HCT116 (cell line): ENCODE results near the gene ZNF554. TPM values are rescaled to one million over a fixed set of nuclear protein-coding genes. Genes with fewer than 3 reads are reported as not detected.

ENCODE experiments used
- ATAC-seq: fragments of 200-7000 bp; cut with Tn5 transposase; 2 replicates; pipeline ENCODE4 v1.9.1; 2020; ENCODE audit warnings: mild to moderate bottlenecking, moderate library complexity
- BruUV-seq: library from RNA; stranded (reverse); fragments of 400-500 nt; replicated peaks from 2 replicates; lab custom pipeline; 2021; lab: Mats Ljungman, UMichigan
- CTCF ChIA-PET: fragments of 300-600 bp; sonication (Branson Sonifier 250); formaldehyde crosslinking; loops from one replicate; lab custom pipeline; 2021; ENCODE audit warnings: antibody characterized with exemption; lab: Charles Lee
- POLR2A ChIA-PET: fragments of 300-600, 350-600 bp; sonication (Branson Sonifier 250); formaldehyde crosslinking; loops from one replicate; lab custom pipeline; 2021; ENCODE audit warnings: antibody characterized with exemption; lab: Charles Lee
- RAD21 ChIA-PET, 2 experiments: fragments of 300-600 bp; sonication (Branson Sonifier 250); formaldehyde crosslinking; loops; one replicate each; lab custom pipeline; 2023; ENCODE audit warnings: low total read pairs in 2 of 2; ENCODE audit not compliant: uncharacterized antibody in 2 of 2, unreplicated experiment in 2 of 2, low non-redundant PET in 1 of 2; lab: Charles Lee
- DNase-seq: peaks from one replicate; pipeline ENCODE4 v3.0.0-alpha.2; 2010; ENCODE audit warnings: low read depth, low spot score
- H2AFZ ChIP-seq: fragments of 200-600 bp; shearing (Covaris generic), sonication (generic); 2 replicates; pipeline ENCODE4 v1.6.1; 2017; ENCODE audit warnings: low read depth, mixed run types, mixed read lengths, antibody characterized with exemption, low read length; ENCODE audit not compliant: poor library complexity, severe bottlenecking
- H3K27ac ChIP-seq: 2 replicates; pipeline ENCODE4 v1.5.1; 2012; ENCODE audit warnings: low read depth, low read length
- H3K27me3 ChIP-seq: fragments of 200-600 bp; sonication (generic); 2 replicates; pipeline ENCODE4 v1.6.1; 2016; ENCODE audit warnings: mixed run types, low read length, mixed read lengths; ENCODE audit not compliant: insufficient read depth
- H3K36me3 ChIP-seq, 2 experiments: fragments of 200-500 bp in 1 of 2; fragments of 200-600 bp in 1 of 2; sonication (Bioruptor generic) in 1 of 2; sonication (generic) in 1 of 2; 2 replicates each; pipeline versions ENCODE4 v1.5.1 to v1.6.1; 2014 to 2016; ENCODE audit warnings: low read length in 2 of 2, inconsistent platforms in 1 of 2, mixed read lengths in 1 of 2, mixed run types in 1 of 2; ENCODE audit not compliant: insufficient read depth in 2 of 2, control insufficient read depth in 1 of 2
- H3K4me1 ChIP-seq, 2 experiments: fragments of 200-600 bp in 1 of 2; sonication (generic) in 1 of 2; 2 replicates each; pipeline versions ENCODE4 v1.5.1 to v1.6.1; 2012 to 2017; ENCODE audit warnings: low read length in 2 of 2, inconsistent platforms in 1 of 2, mild to moderate bottlenecking in 1 of 2, mixed read lengths in 1 of 2, mixed run types in 1 of 2, moderate library complexity in 1 of 2; ENCODE audit not compliant: insufficient read depth in 2 of 2, control insufficient read depth in 1 of 2
- H3K4me2 ChIP-seq: fragments of 200-600 bp; sonication (generic); 2 replicates; pipeline ENCODE4 v1.6.1; 2017; ENCODE audit warnings: mixed run types, low read length, mixed read lengths
- H3K4me3 ChIP-seq, 2 experiments: fragments of 200-600 bp in 1 of 2; sonication (generic) in 1 of 2; replicated peaks in 1 of 2; 2 replicates each; pipeline ENCODE4 v1.5.1; 2011 to 2016; ENCODE audit warnings: low read length in 2 of 2, control low read depth in 1 of 2, low read depth in 1 of 2, mild to moderate bottlenecking in 1 of 2, mixed read lengths in 1 of 2, mixed run types in 1 of 2
- H3K79me2 ChIP-seq: fragments of 200-600 bp; sonication (generic); 2 replicates; pipeline ENCODE4 v1.6.1; 2017; ENCODE audit warnings: mild to moderate bottlenecking, mixed run types, low read length, moderate library complexity, mixed read lengths; ENCODE audit not compliant: insufficient read depth
- H3K9ac ChIP-seq: fragments of 200-600 bp; sonication (generic); 2 replicates; pipeline ENCODE4 v1.6.1; 2016; ENCODE audit warnings: low read length, mixed read lengths
- H3K9me2 ChIP-seq: fragments of 200-600 bp; sonication (generic), shearing (Covaris generic); 2 replicates; pipeline ENCODE4 v1.6.1; 2017; ENCODE audit warnings: mixed run types, mild to moderate bottlenecking, moderate library complexity; ENCODE audit not compliant: insufficient read depth
- H3K9me3 ChIP-seq, 2 experiments: fragments of 200-500 bp in 1 of 2; fragments of 200-600 bp in 1 of 2; sonication (Bioruptor generic) in 1 of 2; sonication (generic) in 1 of 2; 2 replicates each; pipeline ENCODE4 v1.6.1; 2014 to 2017; ENCODE audit warnings: low read length in 2 of 2, mixed read lengths in 2 of 2, inconsistent platforms in 1 of 2, low read depth in 1 of 2, mild to moderate bottlenecking in 1 of 2, mixed run types in 1 of 2, moderate library complexity in 1 of 2; ENCODE audit not compliant: control insufficient read depth in 1 of 2, insufficient read depth in 1 of 2
- H4K20me1 ChIP-seq: fragments of 200-600 bp; sonication (generic), shearing (Covaris generic); 2 replicates; pipeline ENCODE4 v1.6.1; 2017; ENCODE audit warnings: mixed run types, mild to moderate bottlenecking, moderate library complexity; ENCODE audit not compliant: insufficient read depth
- EZH2phosphoT487 ChIP-seq: fragments of 200-600 bp; IDR thresholded peaks from 2 replicates; pipeline ENCODE4 v1.6.1; 2018; ENCODE audit warnings: antibody characterized with exemption, borderline replicate concordance
- POLR2A ChIP-seq: IDR thresholded peaks from 2 replicates; pipeline ENCODE4 v1.7.0; 2011; ENCODE audit warnings: borderline replicate concordance; ENCODE audit not compliant: insufficient read depth, insufficient read length; ENCODE audit errors: extremely low read depth
- POLR2AphosphoS5 ChIP-seq: IDR thresholded peaks from 2 replicates; pipeline ENCODE4 v1.6.1; 2011; ENCODE audit warnings: mild to moderate bottlenecking, low read depth, low read length, moderate library complexity
- TCF7L2 ChIP-seq: IDR thresholded peaks from 2 replicates; pipeline ENCODE4 v1.7.0; 2011; ENCODE audit warnings: borderline replicate concordance, inconsistent platforms; ENCODE audit not compliant: insufficient read depth, insufficient read length; ENCODE audit errors: extremely low read depth
- ZFX ChIP-seq: fragments of 450-650 bp; IDR thresholded peaks from 2 replicates; pipeline ENCODE4 v1.6.1; 2017
- intact Hi-C: fragments of 100-400 bp; cut with micrococcal nuclease; formaldehyde crosslinking; loops from 2 replicates; pipeline ENCODE4 v1.10.0; 2022
- total RNA-seq: library from RNA; stranded (reverse); gene quantifications from one replicate; pipeline ENCODE4 v1.2.1, GENCODE V29; 2021; ENCODE audit not compliant: unreplicated experiment
- TF ChIP-seq, protein P1 (sequence below), 3 experiments: fragments of 200-600 bp in 1 of 3; sonication (generic) in 1 of 3; IDR thresholded peaks in 2 of 3; conservative IDR thresholded peaks in 1 of 3; 2 replicates each; pipeline ENCODE4 v1.5.1; 2012 to 2017; ENCODE audit warnings: low read depth in 2 of 3, low read length in 2 of 3, antibody characterized with exemption in 1 of 3, borderline replicate concordance in 1 of 3, control low read depth in 1 of 3, mild to moderate bottlenecking in 1 of 3, mixed read lengths in 1 of 3, mixed run types in 1 of 3, moderate library complexity in 1 of 3; ENCODE audit not compliant: insufficient read depth in 1 of 3

Gene ZNF554
- total RNA-seq, 1 experiment from 2014 or later: 4.0 TPM

DNA sequence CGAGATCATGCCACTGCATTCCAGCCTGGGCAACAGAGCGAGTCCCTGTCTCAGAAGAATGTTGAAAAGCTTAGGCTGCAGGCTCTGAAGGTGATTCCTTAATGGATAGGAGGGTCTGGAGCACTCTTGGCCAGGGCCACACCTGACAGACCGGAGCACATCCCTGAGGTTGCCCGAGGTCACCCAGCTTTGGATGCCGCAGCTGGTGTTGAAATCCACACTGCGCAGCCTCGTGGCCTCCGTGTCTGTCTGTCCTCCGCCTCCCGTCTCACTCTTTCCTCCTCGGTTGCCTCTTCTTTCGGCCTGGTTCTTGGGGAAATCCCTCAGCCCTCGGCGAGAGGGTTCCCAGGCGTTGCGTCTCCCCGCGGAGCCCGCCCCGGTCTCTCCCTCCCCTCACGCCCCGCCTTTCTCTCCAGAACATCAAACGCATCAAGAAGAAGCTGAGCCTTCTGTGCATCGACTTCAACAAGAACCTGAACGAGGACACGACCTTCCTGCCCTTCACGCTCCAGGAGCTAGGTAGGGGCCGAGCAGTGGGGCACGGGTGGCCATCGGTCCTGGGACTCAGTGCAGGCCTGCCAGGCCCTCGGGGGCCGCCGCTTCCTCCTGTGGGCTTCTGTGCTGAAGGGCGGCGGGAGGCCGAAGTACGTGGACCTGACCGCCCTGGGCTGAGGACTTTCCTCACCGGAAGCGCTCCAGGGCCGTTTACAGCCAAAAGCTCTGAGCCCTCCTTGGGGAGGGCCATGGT is 20.2 kb upstream of the ZNF554 start:
- no peaks in the 10 kb centered on the region for H3K9me3 ChIP-seq
- ATAC-seq: no peak
- H3K9me2 ChIP-seq: no peaks in the 10 kb centered on the region
- BruUV-seq: no TSS peak
- H3K4me3 ChIP-seq: no peak overlapping the region
- no peaks in the 10 kb centered on the region for H3K27me3 ChIP-seq
- H3K4me2 ChIP-seq: no peak overlapping the region
- H3K9ac ChIP-seq: no peak overlapping the region
- TF ChIP-seq ZFX: no peak
- no peak for TF ChIP-seq POLR2AphosphoS5
- no peak for TF ChIP-seq TCF7L2
- no peak for TF ChIP-seq POLR2A
- no peak for TF ChIP-seq EZH2phosphoT487
- TF ChIP-seq, protein P1, sequence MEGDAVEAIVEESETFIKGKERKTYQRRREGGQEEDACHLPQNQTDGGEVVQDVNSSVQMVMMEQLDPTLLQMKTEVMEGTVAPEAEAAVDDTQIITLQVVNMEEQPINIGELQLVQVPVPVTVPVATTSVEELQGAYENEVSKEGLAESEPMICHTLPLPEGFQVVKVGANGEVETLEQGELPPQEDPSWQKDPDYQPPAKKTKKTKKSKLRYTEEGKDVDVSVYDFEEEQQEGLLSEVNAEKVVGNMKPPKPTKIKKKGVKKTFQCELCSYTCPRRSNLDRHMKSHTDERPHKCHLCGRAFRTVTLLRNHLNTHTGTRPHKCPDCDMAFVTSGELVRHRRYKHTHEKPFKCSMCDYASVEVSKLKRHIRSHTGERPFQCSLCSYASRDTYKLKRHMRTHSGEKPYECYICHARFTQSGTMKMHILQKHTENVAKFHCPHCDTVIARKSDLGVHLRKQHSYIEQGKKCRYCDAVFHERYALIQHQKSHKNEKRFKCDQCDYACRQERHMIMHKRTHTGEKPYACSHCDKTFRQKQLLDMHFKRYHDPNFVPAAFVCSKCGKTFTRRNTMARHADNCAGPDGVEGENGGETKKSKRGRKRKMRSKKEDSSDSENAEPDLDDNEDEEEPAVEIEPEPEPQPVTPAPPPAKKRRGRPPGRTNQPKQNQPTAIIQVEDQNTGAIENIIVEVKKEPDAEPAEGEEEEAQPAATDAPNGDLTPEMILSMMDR (IDR thresholded peaks at IDR 0.05 in 2 of 3, conservative IDR thresholded peaks at IDR 0.05 in 1 of 3; ENCODE audit: borderline replicate concordance in 1 of 3, insufficient read depth in 1 of 3, low read depth in 2 of 3, low read length in 2 of 3): no peak
- TF ChIP-seq, all 23 proteins: peak for 0
- Histone ChIP-seq H2AFZ (no peak overlapping the region), H3K36me3 (peaks cover 41 to 53% of the 10 kb centered on the region in 2 experiments; a peak in 3 of 4 replicates), H4K20me1 (no peaks in the 10 kb centered on the region), H3K4me1 (peaks cover 0 to 6% of the 10 kb centered on the region in 2 experiments; a peak in 2 of 4 replicates), H3K79me2 (peaks cover 48% of the 10 kb centered on the region), H3K27ac (no peak overlapping the region)
- DNase-seq: no peak
- intact Hi-C loops: no loop called here
- ChIA-PET POLR2A (no interaction called here), RAD21 (no interaction called here), CTCF (interaction anchor here (0.8 kb wide), 1 partner anchor 151 kb away, joined by 3 read pairs; no protein-coding TSS in a partner anchor)
